Activated CD8-positive, alpha-beta memory T cell treated with anti-CD3 and anti-CD28 coated beads, Interleukin-2, amount 50 U/mL, for 1 hour (primary cell): ENCODE measurements around the gene INPP4B.
"Not testable (repeated sequence)": the region's sequence is repeated elsewhere in the genome, so short reads cannot be mapped to it uniquely, and the experiment has no call there.

ENCODE experiments used
- DNase-seq: peaks from one replicate; pipeline ENCODE4 v3.0.0-alpha.2; 2020; ENCODE audit errors: extremely low read depth

The INPP4B gene

GRCh38 chr4:142824368-142824767 lies 21.7 kb downstream of the INPP4B start:
- DNase-seq: no peak

GRCh38 chr4:142823796-142824195 lies 22.3 kb downstream of the INPP4B start:
- DNase-seq: no peak

GRCh38 chr4:142818476-142818875 lies 27.6 kb downstream of the INPP4B start:
- DNase-seq: no peak

GRCh38 chr4:142818031-142818430 lies 28.1 kb downstream of the INPP4B start:
- DNase-seq: no peak

- DNase-seq: no peak
Observed at GRCh38 chr4:142817442-142817841, 28.7 kb downstream of the INPP4B start.

- DNase-seq: no peak
Observed at GRCh38 chr4:142815834-142816233, 30.3 kb downstream of the INPP4B start.

GRCh38 chr4:142813388-142813787 lies 32.7 kb downstream of the INPP4B start:
- no peak for DNase-seq

GRCh38 chr4:142812091-142812490 lies 34.0 kb downstream of the INPP4B start:
- DNase-seq: no peak

- no peak for DNase-seq
Observed at GRCh38 chr4:142811034-142811433, 35.1 kb downstream of the INPP4B start.

GRCh38 chr4:142809559-142809958 lies 36.5 kb downstream of the INPP4B start:
- no peak for DNase-seq

- not testable (repeated sequence) for DNase-seq
Observed at GRCh38 chr4:142803879-142804278, 42.2 kb downstream of the INPP4B start.

GRCh38 chr4:142801966-142802365 lies 44.1 kb downstream of the INPP4B start:
- DNase-seq: no peak

- no peak for DNase-seq
Observed at GRCh38 chr4:142781114-142781513, 65.0 kb downstream of the INPP4B start.

GRCh38 chr4:142778900-142779299 lies 67.2 kb downstream of the INPP4B start:
- DNase-seq: no peak

- no peak for DNase-seq
Observed at GRCh38 chr4:142778430-142778829, 67.7 kb downstream of the INPP4B start.

- no peak for DNase-seq
Observed at GRCh38 chr4:142777045-142777743, 68.9 kb downstream of the INPP4B start.

- DNase-seq: no peak
Observed at GRCh38 chr4:142776026-142776425, 70.1 kb downstream of the INPP4B start.

GRCh38 chr4:142773505-142773904 lies 72.6 kb downstream of the INPP4B start:
- DNase-seq: no peak

GRCh38 chr4:142762280-142762679 lies 83.8 kb downstream of the INPP4B start:
- no peak for DNase-seq

- no peak for DNase-seq
Observed at GRCh38 chr4:142752202-142752786, 93.8 kb downstream of the INPP4B start.

- no peak for DNase-seq
Observed at GRCh38 chr4:142743121-142743825, 102.8 kb downstream of the INPP4B start.

GRCh38 chr4:142741995-142742394 lies 104.1 kb downstream of the INPP4B start:
- DNase-seq: no peak

- DNase-seq: no peak
Observed at GRCh38 chr4:142728233-142728632, 117.9 kb downstream of the INPP4B start.
